Suprapubic skin (tissue), 4 donors: ENCODE measurements around the gene LRRC8E.

Experiments used
- CTCF ChIP-seq, 2 donors: fragments of 200-600 bp in 1 of 2; fragments of 450-650 bp in 1 of 2; sonication (generic) in 1 of 2; IDR thresholded peaks; one replicate each; pipeline ENCODE4 v1.5.1; 2016 to 2019; ENCODE audit warnings: antibody characterized with exemption in 2 of 2, mild to moderate bottlenecking in 1 of 2, moderate library complexity in 1 of 2
- EP300 ChIP-seq: sonication (generic); formaldehyde crosslinking; IDR thresholded peaks from one replicate; pipeline ENCODE4 v1.6.1; 2017; ENCODE audit warnings: antibody characterized with exemption
- POLR2A ChIP-seq, 2 donors: fragments of 450-650 bp; IDR thresholded peaks; one replicate each; pipeline ENCODE4 v1.6.1; 2017; ENCODE audit warnings: antibody characterized with exemption in 2 of 2, mild to moderate bottlenecking in 2 of 2, moderate library complexity in 2 of 2
- POLR2AphosphoS5 ChIP-seq, 3 donors: sonication (generic); formaldehyde crosslinking; IDR thresholded peaks; one replicate each; pipeline ENCODE4 v1.6.1; 2017; ENCODE audit warnings: antibody characterized with exemption in 3 of 3

- no peak for TF ChIP-seq CTCF (IDR thresholded peaks at IDR 0.05)
- TF ChIP-seq POLR2A (IDR thresholded peaks at IDR 0.05): no peak
- TF ChIP-seq POLR2AphosphoS5 (IDR thresholded peaks at IDR 0.05): no peak
- no peak for TF ChIP-seq EP300
Measured at GRCh38 chr19:7874897-7875273, 13.4 kb upstream of the LRRC8E start.
